Midbrain (tissue), 1 donor: ENCODE results near the gene FAM107A.

ENCODE experiments used
- DNase-seq: peaks from one replicate; lab custom pipeline; 2025; lab: John Stamatoyannopoulos, UW

FAM107A gene

GRCh38 chr3:58577269-58577821 is at the start of gene FAM107A:
FAM107A (minus strand) TSS chr3:58577391; CDS start chr3:58569860, 7,531 bp downstream.
- peak; percentile 61 for DNase-seq

GRCh38 chr3:58625196-58625824 is 48.1 kb upstream of the FAM107A start:
- no peak for DNase-seq

GRCh38 chr3:58624550-58624949 is 47.4 kb upstream of the FAM107A start:
- no peak for DNase-seq

GRCh38 chr3:58623961-58624360 is 46.8 kb upstream of the FAM107A start:
- DNase-seq = no peak

- DNase-seq = no peak
These were observed 46.3 kb upstream of the FAM107A start for GRCh38 chr3:58623478-58623877.

GRCh38 chr3:58622892-58623291 is 45.7 kb upstream of the FAM107A start:
- DNase-seq = no peak

- DNase-seq = no peak
These were observed 45.2 kb upstream of the FAM107A start for GRCh38 chr3:58622436-58622835.

GRCh38 chr3:58621086-58621830 is 44.1 kb upstream of the FAM107A start:
- DNase-seq = no peak

- no peak for DNase-seq
These were observed 43.2 kb upstream of the FAM107A start for GRCh38 chr3:58620421-58620820.

GRCh38 chr3:58617338-58617761 is 40.2 kb upstream of the FAM107A start:
- DNase-seq = no peak

- no peak for DNase-seq
These were observed 36.3 kb upstream of the FAM107A start for GRCh38 chr3:58613236-58614132.

GRCh38 chr3:58612830-58613229 is 35.6 kb upstream of the FAM107A start:
- no peak for DNase-seq

GRCh38 chr3:58609990-58610389 is 32.8 kb upstream of the FAM107A start:
- DNase-seq = no peak

- peak; percentile 35 for DNase-seq
These were observed 31.5 kb upstream of the FAM107A start for GRCh38 chr3:58608648-58609047.

GRCh38 chr3:58607816-58608215 is 30.6 kb upstream of the FAM107A start:
- no peak for DNase-seq

- no peak for DNase-seq
These were observed 29.5 kb upstream of the FAM107A start for GRCh38 chr3:58606693-58607092.

GRCh38 chr3:58604031-58604430 is 26.8 kb upstream of the FAM107A start:
- DNase-seq = no peak

- no peak for DNase-seq
These were observed 26.4 kb upstream of the FAM107A start for GRCh38 chr3:58603606-58604005.

- no peak for DNase-seq
These were observed 20.6 kb upstream of the FAM107A start for GRCh38 chr3:58597770-58598310.

GRCh38 chr3:58596834-58597518 is 19.8 kb upstream of the FAM107A start:
- no peak for DNase-seq

- no peak for DNase-seq
These were observed 16.9 kb upstream of the FAM107A start for GRCh38 chr3:58594117-58594516.
